GM18508 (cell line): ENCODE results near the gene HPS4.

ENCODE experiments used
- ATAC-seq: cut with Tn5 transposase; IDR thresholded peaks from one replicate; pipeline ENCODE4 v1.9.1; 2021; ENCODE audit warnings: moderate number of reproducible peaks; ENCODE audit not compliant: insufficient read depth, unreplicated experiment

The HPS4 gene

GRCh38 chr22:26501996-26502395 lies 18.4 kb upstream of the HPS4 start:
- no peak for ATAC-seq

GRCh38 chr22:26499188-26499703 lies 15.7 kb upstream of the HPS4 start:
- ATAC-seq, result no peak

- ATAC-seq, result no peak
Observed at GRCh38 chr22:26496456-26496855, 12.9 kb upstream of the HPS4 start.

- no peak for ATAC-seq
Observed at GRCh38 chr22:26494506-26494905, 10.9 kb upstream of the HPS4 start.

- no peak for ATAC-seq
Observed at GRCh38 chr22:26492220-26492619, 8.6 kb upstream of the HPS4 start.

GRCh38 chr22:26489447-26490036 lies 6.0 kb upstream of the HPS4 start:
- no peak for ATAC-seq

GRCh38 chr22:26487996-26488395 lies 4.4 kb upstream of the HPS4 start:
- ATAC-seq, result no peak

- ATAC-seq, result no peak
Observed at GRCh38 chr22:26486394-26486793, 2.8 kb upstream of the HPS4 start.

GRCh38 chr22:26485806-26486390 lies 2.3 kb upstream of the HPS4 start:
- ATAC-seq, result no peak

GRCh38 chr22:26485013-26485412 lies 1.4 kb upstream of the HPS4 start:
- no peak for ATAC-seq

GRCh38 chr22:26484360-26484706 lies 750 bp upstream of the HPS4 start:
- ATAC-seq, result no peak

- no peak for ATAC-seq
Observed at GRCh38 chr22:26483043-26483438, 542 bp downstream of the HPS4 start.

GRCh38 chr22:26482161-26482560 lies 1.4 kb downstream of the HPS4 start:
- ATAC-seq, result no peak

- ATAC-seq, result no peak
Observed at GRCh38 chr22:26481694-26482093, 1.9 kb downstream of the HPS4 start.

- no peak for ATAC-seq
Observed at GRCh38 chr22:26481112-26481693, 2.4 kb downstream of the HPS4 start.

GRCh38 chr22:26480611-26480932 lies 3.0 kb downstream of the HPS4 start:
- ATAC-seq, result no peak

GRCh38 chr22:26479792-26480610 lies 3.6 kb downstream of the HPS4 start:
- no peak for ATAC-seq

GRCh38 chr22:26479043-26479791 lies 4.4 kb downstream of the HPS4 start:
- ATAC-seq, result no peak

- ATAC-seq, result no peak
Observed at GRCh38 chr22:26477341-26477731, 6.2 kb downstream of the HPS4 start.

- no peak for ATAC-seq
Observed at GRCh38 chr22:26476705-26477340, 6.8 kb downstream of the HPS4 start.
